GM11168 (cell line): ENCODE data around the gene PRKCB.

Experiments used
- in situ Hi-C: fragments of 300-500 bp; cut with MboI; formaldehyde crosslinking; loops from one replicate; pipeline ENCODE4 v1.12.0; 2022; ENCODE audit warnings: low sequenced_read_pairs; ENCODE audit not compliant: unreplicated experiment

PRKCB gene

DNA sequence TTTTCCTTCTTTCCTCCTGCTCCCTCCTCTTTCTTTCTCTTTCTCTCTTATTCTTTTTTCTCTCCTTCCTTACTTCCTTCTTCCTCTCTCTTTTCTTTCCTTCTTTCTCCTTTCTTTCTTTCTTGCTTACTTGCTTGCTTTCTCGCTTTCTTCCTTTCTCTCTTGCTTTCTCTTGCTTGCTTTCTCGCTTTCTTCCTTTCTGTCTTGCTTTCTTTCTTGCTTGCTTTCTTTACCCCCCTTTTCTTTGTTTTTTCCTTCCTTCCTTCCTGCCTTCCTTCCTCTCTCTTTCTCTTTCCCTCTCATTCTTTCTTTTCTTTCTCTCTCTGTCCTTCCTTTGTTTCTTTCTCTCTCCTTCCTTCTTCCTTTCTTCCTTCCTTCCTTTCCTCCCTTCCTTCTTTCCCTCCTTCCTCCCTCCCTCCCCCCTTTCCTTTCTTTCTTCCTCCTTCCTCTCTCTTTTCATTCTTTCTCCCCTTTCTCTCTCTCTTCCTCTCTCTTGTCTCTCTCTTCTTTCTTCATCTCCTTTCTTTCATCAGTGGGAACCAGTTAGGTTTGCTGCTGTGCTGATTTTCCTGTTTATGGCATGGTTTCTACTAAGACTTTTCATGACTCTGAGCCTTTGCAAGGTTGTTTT is 277.4 kb downstream of the PRKCB start:
- in situ Hi-C loops: no loop called here

DNA sequence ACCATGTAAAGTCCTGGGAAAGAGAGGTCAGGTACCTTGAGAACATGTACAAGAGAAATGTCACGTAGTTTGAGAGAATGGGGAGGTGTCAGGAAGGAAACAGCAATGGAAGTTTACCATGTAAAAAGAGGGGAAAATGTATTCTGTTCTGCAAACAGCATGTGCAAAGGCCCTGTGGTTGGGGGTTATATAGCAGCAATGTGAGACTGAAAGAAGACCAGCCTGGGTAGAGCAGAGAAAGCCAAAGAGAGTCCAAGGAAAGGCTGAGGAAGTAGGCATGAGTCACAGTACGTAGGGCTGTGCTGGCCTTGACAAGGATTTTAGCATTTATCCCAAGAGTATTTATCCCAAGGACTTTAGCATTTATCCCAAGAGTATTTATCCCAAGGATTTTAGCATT is 279.1 kb downstream of the PRKCB start:
- in situ Hi-C loops: no loop called here

DNA sequence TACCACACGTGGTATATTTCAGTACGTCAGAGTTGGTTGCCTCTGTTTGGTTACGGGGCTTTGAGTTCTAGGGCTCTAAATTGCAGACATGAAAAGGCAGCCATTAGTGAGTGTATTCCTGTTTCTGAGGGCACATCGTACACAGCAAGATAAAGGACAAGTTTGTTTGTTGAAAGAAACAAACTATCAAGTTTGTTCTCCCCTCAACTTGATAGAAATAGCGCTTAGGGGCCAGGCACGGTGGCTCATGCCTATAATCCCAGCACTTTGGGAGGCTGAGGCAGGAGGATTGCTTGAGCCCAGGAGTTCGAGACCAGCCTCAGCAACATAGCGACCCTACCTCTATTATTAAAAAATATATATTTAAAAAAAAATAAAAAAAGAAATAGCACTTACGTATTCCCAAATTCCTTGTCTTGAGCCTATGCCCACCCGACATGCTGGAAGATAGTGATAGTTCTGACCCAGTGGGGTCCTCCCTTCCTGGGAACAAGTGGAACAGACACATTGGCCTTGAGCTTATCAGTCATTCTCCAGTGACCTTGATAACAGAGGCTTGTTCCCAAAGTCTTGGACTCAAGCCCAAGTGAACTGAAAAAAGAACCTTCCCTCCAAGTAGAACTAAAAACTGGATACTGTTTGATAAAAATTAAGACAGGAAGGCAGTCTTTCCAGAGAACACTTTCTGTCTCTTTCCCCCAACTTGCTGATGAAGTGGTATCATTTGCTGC is 280.4 kb downstream of the PRKCB start:
- in situ Hi-C loops: no loop called here

DNA sequence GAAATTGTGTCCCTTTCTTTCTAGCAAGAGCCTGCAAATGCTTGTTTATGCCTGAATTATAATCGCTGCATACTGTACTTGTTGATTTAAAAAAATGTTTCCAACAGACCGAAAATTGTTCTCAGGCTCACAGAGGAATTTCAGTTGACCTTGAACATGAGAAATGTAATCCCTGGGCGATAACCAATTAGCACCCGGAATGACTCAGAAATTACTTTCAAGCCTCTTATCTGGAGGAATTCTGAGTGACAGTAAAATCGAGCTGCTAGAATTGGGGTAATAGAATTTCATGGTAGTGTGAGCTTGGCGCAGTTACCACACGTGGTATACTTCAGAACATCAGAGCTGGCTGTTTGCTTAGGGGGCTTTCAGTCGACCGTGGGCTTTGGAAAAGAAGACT is 281.2 kb downstream of the PRKCB start:
- in situ Hi-C loops: no loop called here

GRCh38 chr16:24117680-24118079 is 281.9 kb downstream of the PRKCB start:
- in situ Hi-C loops: no loop called here

DNA sequence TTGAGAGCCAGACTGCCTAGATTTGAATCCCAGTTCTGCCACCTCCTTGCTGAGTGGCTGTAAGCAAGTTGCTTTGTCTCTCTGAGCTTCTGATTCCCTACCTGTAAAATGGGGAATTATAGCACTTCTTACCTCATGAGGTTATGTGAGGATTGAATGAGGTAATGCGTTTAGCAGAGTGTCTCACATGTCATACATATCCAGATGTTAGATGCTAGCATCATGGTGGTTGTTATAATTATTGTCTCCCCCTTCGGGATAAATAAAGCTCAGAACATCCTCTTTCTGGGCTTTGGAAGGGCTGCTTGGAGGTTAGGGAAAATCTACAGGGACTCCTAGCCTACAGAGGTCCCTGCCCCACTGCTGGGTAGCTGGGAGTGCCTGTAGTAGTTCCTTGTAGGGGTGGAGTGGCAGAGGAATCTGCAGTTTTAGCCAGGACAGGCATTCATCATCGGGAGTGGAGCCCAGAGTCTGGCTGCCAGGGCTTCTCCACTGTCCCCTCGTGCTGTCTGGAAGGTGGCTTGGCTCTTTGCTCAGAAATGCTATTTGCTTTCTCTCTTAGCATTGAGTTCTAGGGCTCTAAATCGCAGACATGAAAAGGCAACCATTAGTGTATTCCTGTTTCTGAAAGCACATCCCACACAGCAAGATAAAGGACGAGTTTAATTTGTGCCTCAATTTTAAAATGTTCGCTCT is 282.5 kb downstream of the PRKCB start:
- in situ Hi-C loops: no loop called here

DNA sequence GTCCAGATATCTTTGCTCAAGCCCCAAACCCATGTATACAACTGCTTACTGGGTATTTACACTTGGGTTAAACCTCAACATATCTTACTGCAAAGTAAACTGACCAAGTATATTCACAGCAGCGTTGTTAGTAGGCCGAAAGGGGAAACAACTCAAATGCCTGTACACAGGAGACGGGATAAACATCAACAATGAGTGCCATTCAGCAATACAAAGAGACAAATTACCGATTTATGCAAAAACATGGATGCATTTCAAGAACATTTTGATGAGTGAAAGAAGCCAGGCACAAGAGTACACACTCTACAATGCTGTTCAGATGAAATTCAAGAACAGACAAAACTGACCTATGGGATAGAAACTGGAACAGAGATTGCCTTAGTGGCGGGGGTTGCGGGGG is 284.0 kb downstream of the PRKCB start:
- in situ Hi-C loops: no loop called here

DNA sequence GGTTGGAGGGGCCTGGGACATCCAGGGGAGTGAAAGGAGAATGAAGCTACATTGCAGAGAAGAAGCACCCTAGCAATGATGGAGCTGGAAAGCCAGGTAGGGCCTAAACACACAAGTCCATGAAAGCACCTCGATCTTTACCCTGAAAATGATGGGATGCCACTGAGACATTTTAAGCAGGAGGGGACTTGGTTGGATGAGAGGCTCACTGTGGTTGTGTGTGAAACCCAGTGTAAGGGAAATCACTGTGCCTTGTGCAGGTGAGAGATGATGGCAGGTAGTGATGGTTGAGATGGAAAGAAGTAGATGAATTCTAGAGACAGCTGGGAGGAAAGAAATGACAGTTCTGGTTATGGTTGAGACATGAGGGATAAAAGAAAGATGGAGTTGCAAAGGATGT is 287.5 kb downstream of the PRKCB start:
- in situ Hi-C loops: no loop called here

DNA sequence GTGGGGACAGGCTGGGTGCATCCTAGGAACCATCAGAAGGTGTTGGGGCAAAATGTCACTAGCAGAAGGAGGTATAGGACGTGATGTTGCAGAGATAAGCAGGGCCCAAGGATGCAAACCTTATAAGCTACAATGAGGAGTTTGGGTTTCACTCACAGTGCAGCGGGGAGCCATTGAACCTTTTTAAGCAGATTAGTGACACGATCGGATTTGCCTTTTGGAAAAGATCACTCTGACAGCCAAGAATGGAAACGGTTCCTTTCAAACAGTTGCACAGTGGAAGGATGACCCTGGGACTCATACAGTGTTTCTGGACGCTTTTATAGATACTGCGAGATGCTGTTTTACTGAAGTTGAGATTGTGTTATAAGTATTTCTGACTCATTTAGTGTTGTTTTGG is 288.5 kb downstream of the PRKCB start:
- in situ Hi-C loops: no loop called here

GRCh38 chr16:24125214-24125613 is 289.4 kb downstream of the PRKCB start:
- in situ Hi-C loops: no loop called here

- in situ Hi-C loops: no loop called here
Observed at GRCh38 chr16:24129412-24129918, 293.7 kb downstream of the PRKCB start.

DNA sequence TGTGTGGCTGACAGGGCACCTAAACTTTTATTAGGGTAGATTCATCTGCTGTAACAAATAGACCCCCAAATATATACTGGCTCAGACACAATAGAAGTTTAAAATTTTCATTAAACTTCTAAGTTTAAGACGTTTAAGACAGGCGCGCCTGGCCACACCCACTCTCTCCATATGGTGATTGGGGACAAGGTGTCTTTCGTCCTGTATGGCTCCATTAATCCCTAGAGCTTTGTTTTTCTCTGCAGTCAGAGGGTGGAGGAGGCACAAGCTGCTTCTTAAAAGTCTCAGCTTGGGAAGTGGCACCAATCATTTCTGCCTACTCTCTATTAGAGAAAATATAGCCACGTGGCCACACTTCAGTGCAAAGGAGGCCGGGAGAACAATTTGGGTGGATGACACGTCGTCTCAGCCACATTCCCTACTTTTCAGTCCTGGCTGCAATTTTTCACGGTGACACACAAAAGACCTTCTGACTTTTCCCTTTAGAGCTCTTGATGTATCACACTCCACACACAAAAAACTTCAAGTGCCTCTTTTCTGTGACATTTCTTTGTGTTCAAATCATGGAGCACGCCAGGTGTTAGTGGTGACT is 294.8 kb downstream of the PRKCB start:
- in situ Hi-C loops: no loop called here

DNA sequence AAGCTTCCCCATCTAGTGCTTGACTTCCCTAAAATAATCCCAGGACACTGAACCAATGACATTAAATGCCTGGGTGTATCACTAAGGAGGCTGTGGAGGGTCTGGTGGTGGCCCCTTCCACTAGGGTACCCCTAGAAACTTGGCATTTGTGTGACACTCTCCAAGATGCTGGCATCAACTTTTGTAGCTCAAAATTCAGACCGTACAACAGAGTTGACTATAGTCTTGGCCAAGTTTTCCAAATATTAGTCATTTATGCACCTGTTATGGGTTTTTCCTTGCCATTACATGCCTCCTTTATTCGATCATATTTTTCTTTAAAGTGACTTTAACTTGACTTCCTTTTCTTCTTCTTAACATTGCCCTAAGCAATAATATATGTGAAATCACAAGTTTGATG is 295.5 kb downstream of the PRKCB start:
- in situ Hi-C loops: no loop called here

GRCh38 chr16:24132048-24132796 is 296.4 kb downstream of the PRKCB start:
- in situ Hi-C loops: no loop called here

GRCh38 chr16:24132797-24133155 is 297.0 kb downstream of the PRKCB start:
- in situ Hi-C loops: no loop called here

DNA sequence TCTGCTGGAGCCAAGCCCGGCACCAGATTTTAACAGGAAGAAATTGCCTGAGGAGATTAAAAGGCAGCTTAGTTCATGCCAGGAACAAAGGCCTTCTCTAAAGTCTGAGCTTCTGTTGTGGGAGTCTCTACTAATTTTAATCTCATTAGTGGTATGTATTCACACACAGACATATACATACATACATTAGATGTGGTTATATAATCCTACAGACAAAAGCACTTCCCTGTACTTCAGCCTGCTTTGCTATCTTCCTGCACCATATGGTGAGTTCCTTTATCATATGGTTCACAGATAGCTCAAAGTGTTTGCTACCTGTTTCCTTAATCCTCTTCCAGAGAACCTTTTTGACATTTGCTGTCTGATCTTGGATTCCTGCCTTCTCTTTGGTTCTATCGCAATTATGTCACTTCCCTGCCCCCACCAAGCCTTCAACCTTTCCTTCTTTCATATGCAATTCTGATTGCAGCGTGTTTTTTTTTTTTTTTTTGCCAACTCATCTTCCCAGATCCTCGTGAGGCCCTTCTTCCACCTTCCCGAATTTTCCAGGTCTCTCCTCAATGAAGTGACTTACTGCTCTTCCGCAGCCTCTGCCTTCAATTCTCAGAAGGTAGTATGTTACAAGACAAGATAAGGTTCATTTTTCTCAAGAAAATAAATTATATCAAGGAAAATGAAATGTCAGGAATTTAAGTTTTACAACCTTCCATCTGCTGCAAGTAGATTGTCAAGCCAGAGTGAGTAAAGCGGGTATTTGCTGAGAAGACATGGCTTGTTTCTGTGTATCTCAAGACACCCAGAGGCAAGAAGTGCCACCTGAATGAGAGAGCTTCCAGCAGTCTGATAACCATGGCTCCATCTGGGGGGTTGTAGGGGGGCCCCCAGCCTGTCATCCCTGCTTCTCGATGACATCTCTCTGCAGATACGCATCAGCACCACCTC is 300.1 kb downstream of the PRKCB start:
- in situ Hi-C loops: no loop called here

DNA sequence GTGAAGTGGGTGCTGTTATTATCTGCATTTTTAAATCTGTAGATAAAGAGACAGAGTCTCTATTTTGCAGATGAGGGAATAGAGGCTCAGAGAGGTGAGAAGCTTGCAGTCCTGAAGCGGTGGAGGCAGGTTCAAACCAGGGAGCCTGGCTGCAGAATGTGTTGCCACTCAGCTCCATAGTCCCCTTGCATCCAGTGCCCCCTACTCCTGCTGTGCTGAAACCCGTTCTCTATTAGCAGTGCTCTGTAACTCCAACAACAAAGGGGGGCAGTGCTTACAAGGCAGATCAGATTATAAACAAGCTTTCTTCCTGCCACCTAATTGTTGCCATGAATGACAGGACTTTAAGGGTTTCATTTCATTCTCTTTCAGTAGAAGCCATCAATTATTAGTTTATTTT is 302.2 kb downstream of the PRKCB start:
- in situ Hi-C loops: no loop called here

- in situ Hi-C loops: no loop called here
Observed at GRCh38 chr16:24138575-24138974, 302.8 kb downstream of the PRKCB start.

DNA sequence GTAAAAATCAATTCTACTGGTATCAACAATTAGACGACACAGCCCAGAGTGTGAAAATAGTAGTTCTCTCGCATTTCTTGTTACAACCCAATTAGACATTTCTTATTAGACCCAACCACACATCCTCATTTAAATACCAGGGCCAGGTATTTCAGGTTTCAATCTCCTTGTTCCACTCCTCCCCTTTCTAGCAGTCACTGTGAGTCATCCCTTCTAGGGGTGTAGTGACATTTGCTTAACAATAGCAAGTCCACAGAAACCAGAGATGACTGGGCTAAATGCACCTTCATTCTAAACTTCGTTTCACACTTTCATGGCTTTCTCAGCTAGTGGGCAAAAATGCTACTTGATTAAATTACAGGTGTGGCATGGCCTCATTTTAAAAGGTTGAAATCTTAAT is 303.5 kb downstream of the PRKCB start:
- in situ Hi-C loops: no loop called here
